HepG2 (cell line): ENCODE data around the gene BATF2. TPM values are rescaled to one million over a fixed set of nuclear protein-coding genes. Genes with fewer than 3 reads are reported as not detected.

Experiments used
- ARID4A ChIP-seq: sonication (generic); formaldehyde crosslinking; IDR thresholded peaks from 2 replicates; pipeline ENCODE4 v1.5.0; 2020; ENCODE audit warnings: mild to moderate bottlenecking, missing genetic modification reagents, borderline replicate concordance
- ARID5B ChIP-seq: IDR thresholded peaks from 2 replicates; pipeline ENCODE4 v1.4.0; 2020; ENCODE audit warnings: mild to moderate bottlenecking, missing genetic modification reagents
- ATF2 ChIP-seq: sonication (generic); formaldehyde crosslinking; IDR thresholded peaks from 2 replicates; pipeline ENCODE4 v1.4.0; 2020; ENCODE audit warnings: missing genetic modification reagents
- DPF2 ChIP-seq: sonication (generic); formaldehyde crosslinking; IDR thresholded peaks from 2 replicates; pipeline ENCODE4 v1.4.0; 2020; ENCODE audit warnings: mild to moderate bottlenecking, low read depth, missing genetic modification reagents, borderline replicate concordance
- DRAP1 ChIP-seq: IDR thresholded peaks from 2 replicates; pipeline ENCODE4 v1.6.1; 2016; ENCODE audit warnings: missing genetic modification reagents, missing compliant biosample characterization
- FOXC1 ChIP-seq: sonication (generic); formaldehyde crosslinking; IDR thresholded peaks from 2 replicates; pipeline ENCODE4 v1.8.0; 2022; ENCODE audit warnings: mild to moderate bottlenecking, missing genetic modification reagents, borderline replicate concordance
- GATAD2A ChIP-seq: IDR thresholded peaks from 2 replicates; pipeline ENCODE4 v1.6.1; 2016
- KLF9 ChIP-seq: IDR thresholded peaks from 2 replicates; pipeline ENCODE4 v1.6.1; 2016; ENCODE audit warnings: low read depth
- MAFK ChIP-seq, 2 experiments: IDR thresholded peaks in 1 of 2; conservative IDR thresholded peaks in 1 of 2; 2 replicates each; pipeline ENCODE4 v1.6.1; 2011; ENCODE audit warnings: improper control_type of control experiment in 2 of 2, low read length in 2 of 2
- MAX ChIP-seq: IDR thresholded peaks from 2 replicates; pipeline ENCODE4 v1.6.1; 2012; ENCODE audit warnings: inconsistent platforms
- NCOA2 ChIP-seq: sonication (generic); formaldehyde crosslinking; IDR thresholded peaks from 2 replicates; pipeline ENCODE4 v1.8.0; 2022; ENCODE audit warnings: inconsistent platforms
- PITX1 ChIP-seq: sonication (generic); formaldehyde crosslinking; IDR thresholded peaks from 2 replicates; pipeline ENCODE4 v1.5.1; 2020; ENCODE audit warnings: mild to moderate bottlenecking, missing genetic modification reagents
- SKI ChIP-seq: fragments of 450-650 bp; IDR thresholded peaks from one replicate; pipeline ENCODE4 v1.6.1; 2018; ENCODE audit warnings: mild to moderate bottlenecking; ENCODE audit not compliant: partially characterized antibody
- TFDP1 ChIP-seq: IDR thresholded peaks from 2 replicates; pipeline ENCODE4 v1.6.1; 2016; ENCODE audit warnings: missing compliant biosample characterization, missing genetic modification reagents, borderline replicate concordance
- U2AF2 ChIP-seq: fragments of 200-400 bp; formaldehyde crosslinking; IDR thresholded peaks from 2 replicates; pipeline ENCODE4 v1.6.1; 2017; ENCODE audit warnings: low read depth, mild to moderate bottlenecking, low read length
- ZMYM2 ChIP-seq: sonication (generic); formaldehyde crosslinking; IDR thresholded peaks from 2 replicates; pipeline ENCODE4 v1.8.0; 2022; ENCODE audit warnings: mild to moderate bottlenecking, missing genetic modification reagents
- ZNF720 ChIP-seq: sonication (generic); formaldehyde crosslinking; IDR thresholded peaks from 2 replicates; pipeline ENCODE4 v1.4.0; 2020; ENCODE audit warnings: missing genetic modification reagents
- ZNF747 ChIP-seq: sonication (generic); formaldehyde crosslinking; IDR thresholded peaks from 2 replicates; pipeline ENCODE4 v1.8.1; 2023; ENCODE audit warnings: missing genetic modification reagents, mild to moderate bottlenecking, borderline replicate concordance
- ZNF777 ChIP-seq: sonication (generic); formaldehyde crosslinking; IDR thresholded peaks from 2 replicates; pipeline ENCODE4 v1.4.0; 2020; ENCODE audit warnings: missing genetic modification reagents
- polyA plus RNA-seq, 8 experiments: library from polyadenylated mRNA; depleted of rRNA in 3 of 8; stranded (reverse) in 7 of 8; unstranded in 1 of 8; fragments of >200 nt; fragmentation: Illumina TruSeq in 4 of 8; extraction: Trizol in 4 of 8; gene quantifications; 2 replicates each; pipeline versions ENCODE4 v1.2.1 to v1.2.3, GENCODE V29; 2011 to 2016; ENCODE audit warnings: low read depth in 4 of 8, missing spikeins in 1 of 8, mixed read lengths in 1 of 8; ENCODE audit not compliant: insufficient read depth in 1 of 8
- total RNA-seq, 5 experiments: library from RNA; depleted of rRNA; stranded (reverse); fragments of >200 nt; fragmentation: Illumina TruSeq; extraction: Trizol; gene quantifications; 2 replicates each; pipeline ENCODE4 v1.2.3, GENCODE V29; 2016; ENCODE audit warnings: low read depth in 1 of 5

The BATF2 gene
- total and polyA plus RNA-seq, 2 of the 13 experiments (the other 11 are each of a cell fraction or from before 2014, with no cell fraction given), result 2.8 to 3.9 TPM

- TF ChIP-seq MAX (peak; percentile 38; the same call in 1 of the 2 replicates), KLF9 (CRISPR knock-in tag) (0 out of 2 replicates have a peak, but pooled peaks have one; percentile 57), U2AF2 (no peak), NCOA2 (peak; percentile 35; the same call in 1 of the 2 replicates), ZNF747 (no peak), TFDP1 (0 out of 2 replicates have a peak, but pooled peaks have one; percentile 18), MAFK (conservative IDR thresholded peaks at IDR 0.05 in 1 of 2, IDR thresholded peaks at IDR 0.05 in 1 of 2; ENCODE audit: low read length in 2 of 2) (no peak), PITX1 (CRISPR knock-in tag) (peak; percentile 54; the same call in 1 of the 2 replicates), ZNF720 (CRISPR knock-in tag) (no peak), FOXC1 (0 out of 2 replicates have a peak, but pooled peaks have one; percentile 55), ARID5B (CRISPR knock-in tag) (peak; percentile 24; the same call in 1 of the 2 replicates), DPF2 (CRISPR knock-in tag) (peak; percentile 37; the same call in 1 of the 2 replicates), ATF2 (peak; percentile 28; the same call in 1 of the 2 replicates), SKI (peak; percentile 78), ZMYM2 (CRISPR knock-in tag) (0 out of 2 replicates have a peak, but pooled peaks have one; percentile 64), ARID4A (0 out of 2 replicates have a peak, but pooled peaks have one; percentile 64), ZNF777 (CRISPR knock-in tag) (no peak), GATAD2A (CRISPR knock-in tag) (peak; percentile 62; the same call in 1 of the 2 replicates), DRAP1 (CRISPR knock-in tag) (no peak)
Observed at GRCh38 chr11:65019824-65020223, 23.1 kb upstream of the BATF2 start (continued).
